Vagina (tissue), 2 donors: ENCODE data around the gene GPRC5B.

Source experiments
- POLR2A ChIP-seq, 2 donors: fragments of 450-650 bp; IDR thresholded peaks; one replicate each; pipeline ENCODE4 v1.6.1; 2017; ENCODE audit warnings: antibody characterized with exemption in 2 of 2, mild to moderate bottlenecking in 2 of 2, moderate library complexity in 2 of 2
- POLR2AphosphoS5 ChIP-seq, 2 donors: sonication (generic); formaldehyde crosslinking; IDR thresholded peaks; one replicate each; pipeline ENCODE4 v1.9.0; 2017; ENCODE audit warnings: antibody characterized with exemption in 2 of 2, mild to moderate bottlenecking in 2 of 2, low read depth in 1 of 2; ENCODE audit not compliant: insufficient read depth in 1 of 2
- TF ChIP-seq, protein P1 (sequence below), 3 experiments: fragments of 450-650 bp in 2 of 3; fragments of 200-600 bp in 1 of 3; sonication (generic) in 1 of 3; IDR thresholded peaks; one replicate each; pipeline ENCODE4 v1.5.1; 2017 to 2019; ENCODE audit warnings: antibody characterized with exemption in 3 of 3, mild to moderate bottlenecking in 2 of 3, moderate library complexity in 2 of 3

DNA sequence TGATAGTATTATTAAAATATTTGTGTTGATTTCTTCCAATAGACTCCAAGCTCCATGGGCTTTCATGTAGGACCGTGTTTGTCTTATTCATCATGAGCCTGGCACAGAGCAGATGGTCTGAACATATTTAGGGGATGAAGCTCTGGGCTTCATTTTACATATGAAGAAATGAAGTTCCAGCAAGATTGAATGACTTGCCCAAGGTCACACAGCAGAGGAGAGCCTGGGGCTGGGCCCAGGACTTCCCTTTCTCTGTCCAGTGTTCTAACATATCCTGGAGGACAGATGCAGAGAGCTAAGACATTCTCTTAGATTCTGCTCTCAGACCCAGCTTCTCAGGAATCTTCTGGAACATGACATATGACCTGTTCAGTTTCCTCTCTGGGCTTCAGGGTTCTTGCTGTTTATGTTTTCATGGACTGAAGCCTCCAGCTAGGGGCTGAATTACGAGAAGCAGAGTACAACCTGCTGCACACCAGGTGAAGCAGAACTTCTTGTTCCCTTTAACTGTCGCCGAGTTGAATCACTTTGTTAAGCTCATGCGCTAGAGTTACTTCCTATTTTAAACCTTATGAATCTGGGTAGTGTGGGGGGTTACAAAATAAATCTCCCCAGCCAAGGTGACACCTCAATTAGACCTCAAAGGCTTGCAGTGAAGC is 53.6 kb downstream of the GPRC5B start:
- TF ChIP-seq POLR2A (IDR thresholded peaks at IDR 0.05) (no peak), POLR2AphosphoS5 (IDR thresholded peaks at IDR 0.05; ENCODE audit: insufficient read depth in 1 of 2, low read depth in 1 of 2) (no peak)
- TF ChIP-seq, protein P1, sequence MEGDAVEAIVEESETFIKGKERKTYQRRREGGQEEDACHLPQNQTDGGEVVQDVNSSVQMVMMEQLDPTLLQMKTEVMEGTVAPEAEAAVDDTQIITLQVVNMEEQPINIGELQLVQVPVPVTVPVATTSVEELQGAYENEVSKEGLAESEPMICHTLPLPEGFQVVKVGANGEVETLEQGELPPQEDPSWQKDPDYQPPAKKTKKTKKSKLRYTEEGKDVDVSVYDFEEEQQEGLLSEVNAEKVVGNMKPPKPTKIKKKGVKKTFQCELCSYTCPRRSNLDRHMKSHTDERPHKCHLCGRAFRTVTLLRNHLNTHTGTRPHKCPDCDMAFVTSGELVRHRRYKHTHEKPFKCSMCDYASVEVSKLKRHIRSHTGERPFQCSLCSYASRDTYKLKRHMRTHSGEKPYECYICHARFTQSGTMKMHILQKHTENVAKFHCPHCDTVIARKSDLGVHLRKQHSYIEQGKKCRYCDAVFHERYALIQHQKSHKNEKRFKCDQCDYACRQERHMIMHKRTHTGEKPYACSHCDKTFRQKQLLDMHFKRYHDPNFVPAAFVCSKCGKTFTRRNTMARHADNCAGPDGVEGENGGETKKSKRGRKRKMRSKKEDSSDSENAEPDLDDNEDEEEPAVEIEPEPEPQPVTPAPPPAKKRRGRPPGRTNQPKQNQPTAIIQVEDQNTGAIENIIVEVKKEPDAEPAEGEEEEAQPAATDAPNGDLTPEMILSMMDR (IDR thresholded peaks at IDR 0.05), result no peak
